ENCODE results near the gene MIOS.

The MIOS gene

DNA sequence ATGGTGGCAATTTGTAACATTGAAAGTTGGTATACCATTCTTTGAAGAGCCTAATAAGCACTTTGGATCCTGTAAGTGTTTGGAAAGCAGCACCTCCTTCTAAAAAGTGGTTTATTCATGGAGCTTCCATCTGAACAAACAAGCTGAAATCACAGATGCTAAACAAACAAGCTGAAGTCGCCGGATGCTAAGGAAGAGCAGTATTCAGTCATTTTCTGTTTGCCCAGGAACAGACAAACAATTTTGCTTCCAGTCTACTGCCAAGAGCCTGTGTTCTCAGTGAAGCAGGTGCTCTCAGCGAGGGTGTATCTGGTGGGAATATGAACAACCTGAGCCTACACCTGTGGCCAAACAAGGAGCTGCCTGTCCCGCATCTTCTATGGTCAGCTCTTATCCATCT, 37.4 kb upstream of the MIOS start:
- Histone ChIP-seq H3K9ac (ENCODE audit: low read length) (no peak overlapping the region), H3K4me2 (ENCODE audit: low read length) (no peak overlapping the region), H3K27ac (ENCODE audit: low read depth, low read length, poor library complexity, severe bottlenecking) (no peak overlapping the region), H3F3A (ENCODE audit: insufficient read depth, low read length) (no peaks in the 10 kb centered on the region), H3K4me1 (ENCODE audit: insufficient read depth, low read length, severe bottlenecking) (no peaks in the 10 kb centered on the region), H3K27me3 (ENCODE audit: insufficient read depth, low read length) (no peaks in the 10 kb centered on the region; the same call in 1 of the 2 replicates), H3K36me3 (ENCODE audit: insufficient read depth, low read length) (no peaks in the 10 kb centered on the region; the same call in 1 of the 2 replicates), H3K4me3 (ENCODE audit: low read depth, low read length, poor library complexity, severe bottlenecking) (no peak overlapping the region), H2AFZ (ENCODE audit: low read length) (no peak overlapping the region), H3K9me2 (ENCODE audit: low read depth, low read length) (no peaks in the 10 kb centered on the region), H4K20me1 (ENCODE audit: insufficient read depth, low read length) (no peaks in the 10 kb centered on the region), H3K79me2 (ENCODE audit: insufficient read depth, low read length) (no peaks in the 10 kb centered on the region), H3K9me3 (ENCODE audit: low read length) (no peaks in the 10 kb centered on the region)
- TF ChIP-seq EZH2 (IDR thresholded peaks at IDR 0.05; ENCODE audit: borderline replicate concordance, low read length) = no peak
- TF ChIP-seq, protein P1, sequence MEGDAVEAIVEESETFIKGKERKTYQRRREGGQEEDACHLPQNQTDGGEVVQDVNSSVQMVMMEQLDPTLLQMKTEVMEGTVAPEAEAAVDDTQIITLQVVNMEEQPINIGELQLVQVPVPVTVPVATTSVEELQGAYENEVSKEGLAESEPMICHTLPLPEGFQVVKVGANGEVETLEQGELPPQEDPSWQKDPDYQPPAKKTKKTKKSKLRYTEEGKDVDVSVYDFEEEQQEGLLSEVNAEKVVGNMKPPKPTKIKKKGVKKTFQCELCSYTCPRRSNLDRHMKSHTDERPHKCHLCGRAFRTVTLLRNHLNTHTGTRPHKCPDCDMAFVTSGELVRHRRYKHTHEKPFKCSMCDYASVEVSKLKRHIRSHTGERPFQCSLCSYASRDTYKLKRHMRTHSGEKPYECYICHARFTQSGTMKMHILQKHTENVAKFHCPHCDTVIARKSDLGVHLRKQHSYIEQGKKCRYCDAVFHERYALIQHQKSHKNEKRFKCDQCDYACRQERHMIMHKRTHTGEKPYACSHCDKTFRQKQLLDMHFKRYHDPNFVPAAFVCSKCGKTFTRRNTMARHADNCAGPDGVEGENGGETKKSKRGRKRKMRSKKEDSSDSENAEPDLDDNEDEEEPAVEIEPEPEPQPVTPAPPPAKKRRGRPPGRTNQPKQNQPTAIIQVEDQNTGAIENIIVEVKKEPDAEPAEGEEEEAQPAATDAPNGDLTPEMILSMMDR (IDR thresholded peaks at IDR 0.05; ENCODE audit: low read length) = no peak

DNA sequence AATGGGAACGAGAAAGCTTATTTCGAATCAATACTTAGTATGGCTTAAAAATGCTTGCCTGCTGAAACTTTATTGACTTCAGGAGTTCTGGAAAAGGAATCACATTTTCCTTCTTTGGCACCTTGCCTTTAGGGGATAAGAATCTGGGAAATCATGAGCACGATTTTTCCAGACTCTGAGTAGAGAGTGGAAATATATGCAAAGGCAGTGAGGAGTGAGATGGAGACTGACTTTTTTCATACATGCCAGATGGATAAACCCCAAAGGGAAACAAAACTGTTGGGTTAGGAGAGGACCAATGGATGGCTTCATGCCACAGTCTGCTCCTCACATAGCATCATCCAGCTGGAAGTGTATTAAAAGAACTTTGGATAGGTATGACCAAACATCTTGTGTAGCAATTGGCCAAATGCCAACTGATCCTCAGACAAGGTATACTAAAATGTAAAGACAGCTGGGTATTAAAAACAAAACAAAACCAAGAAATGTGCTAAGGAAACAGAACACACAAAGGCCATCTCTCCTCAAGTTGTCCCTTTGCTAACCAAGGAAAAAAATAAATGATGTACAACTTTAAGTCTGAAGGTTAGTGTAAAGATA, 32.8 kb upstream of the MIOS start:
- no peak overlapping the region for H3K4me3 ChIP-seq (ENCODE audit: low read depth, low read length, poor library complexity, severe bottlenecking)
- no peak overlapping the region for H3K4me2 ChIP-seq (ENCODE audit: low read length)
- no peaks in the 10 kb centered on the region for H3F3A ChIP-seq (ENCODE audit: insufficient read depth, low read length)
- H3K27me3 ChIP-seq (ENCODE audit: insufficient read depth, low read length) = no peaks in the 10 kb centered on the region
- H3K9me2 ChIP-seq (ENCODE audit: low read depth, low read length) = no peaks in the 10 kb centered on the region
- H3K9me3 ChIP-seq (ENCODE audit: low read length) = no peaks in the 10 kb centered on the region
- no peaks in the 10 kb centered on the region for H3K36me3 ChIP-seq (ENCODE audit: insufficient read depth, low read length)
- H3K79me2 ChIP-seq (ENCODE audit: insufficient read depth, low read length) = no peaks in the 10 kb centered on the region
- no peak overlapping the region for H3K9ac ChIP-seq (ENCODE audit: low read length)
- H4K20me1 ChIP-seq (ENCODE audit: insufficient read depth, low read length) = no peaks in the 10 kb centered on the region
- H3K4me1 ChIP-seq (ENCODE audit: insufficient read depth, low read length, severe bottlenecking) = no peaks in the 10 kb centered on the region
- no peak overlapping the region for H2AFZ ChIP-seq (ENCODE audit: low read length)
- TF ChIP-seq, protein P1 (IDR thresholded peaks at IDR 0.05; ENCODE audit: low read length) = no peak
- no peak for TF ChIP-seq EZH2 (IDR thresholded peaks at IDR 0.05; ENCODE audit: borderline replicate concordance, low read length)
- H3K27ac ChIP-seq (ENCODE audit: low read depth, low read length, poor library complexity, severe bottlenecking) = no peak overlapping the region

DNA sequence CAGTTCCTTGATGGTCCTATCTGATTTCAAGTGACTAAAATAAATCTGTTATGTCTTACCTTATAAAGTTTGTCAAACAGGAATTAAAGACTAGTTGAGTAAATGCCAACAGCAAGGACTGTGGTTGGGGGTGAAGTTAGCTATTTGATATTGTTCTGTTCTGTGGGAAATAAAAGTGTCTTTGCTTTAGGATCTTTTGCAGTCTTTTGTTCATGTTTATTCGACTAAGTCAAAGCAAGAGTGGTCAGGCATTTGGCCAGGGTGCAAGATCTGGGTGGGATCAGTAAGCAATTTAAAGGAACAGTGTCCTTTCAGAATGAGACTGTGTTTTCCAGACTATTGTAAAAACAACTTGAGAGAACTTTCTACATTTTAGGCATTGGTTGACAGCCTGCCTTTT, 31.0 kb upstream of the MIOS start, which contains the start of gene COL28A1:
Gene COL28A1 (minus strand): TSS at position 183 of the 400 bp plus-strand sequence. CDS start 2,998 bp downstream, outside the sequence.
- Histone ChIP-seq H3K27me3 (ENCODE audit: insufficient read depth, low read length) (no peaks in the 10 kb centered on the region), H2AFZ (ENCODE audit: low read length) (no peak within 1 kb of the TSS), H3K27ac (ENCODE audit: low read depth, low read length, poor library complexity, severe bottlenecking) (no peak within 1 kb of the TSS), H4K20me1 (ENCODE audit: insufficient read depth, low read length) (no peaks in the 10 kb centered on the region), H3F3A (ENCODE audit: insufficient read depth, low read length) (no peaks in the 10 kb centered on the region), H3K79me2 (ENCODE audit: insufficient read depth, low read length) (no peaks in the 10 kb centered on the region), H3K4me3 (ENCODE audit: low read depth, low read length, poor library complexity, severe bottlenecking) (no peak within 1 kb of the TSS), H3K4me2 (ENCODE audit: low read length) (no peak within 1 kb of the TSS), H3K9ac (ENCODE audit: low read length) (no peak within 1 kb of the TSS), H3K9me3 (ENCODE audit: low read length) (no peaks in the 10 kb centered on the region), H3K4me1 (ENCODE audit: insufficient read depth, low read length, severe bottlenecking) (no peaks in the 10 kb centered on the region), H3K36me3 (ENCODE audit: insufficient read depth, low read length) (no peaks in the 10 kb centered on the region), H3K9me2 (ENCODE audit: low read depth, low read length) (no peaks in the 10 kb centered on the region)
- TF ChIP-seq, protein P1 (IDR thresholded peaks at IDR 0.05; ENCODE audit: low read length) = no peak
